Colonic mucosa (tissue), 4 donors: Measurements from ENCODE around the gene C2CD4A. TPM values are rescaled to one million over a fixed set of nuclear protein-coding genes. Genes with fewer than 3 reads are reported as not detected.

ENCODE experiments used
- DNase-seq: peaks from one replicate; pipeline ENCODE4 v3.0.0-alpha.2; 2020
- H3K27ac ChIP-seq: fragments of 200-600 bp; one replicate; pipeline ENCODE4 v1.8.0; 2021
- H3K27me3 ChIP-seq: fragments of 200-600 bp; one replicate; pipeline ENCODE4 v1.8.0; 2021
- H3K36me3 ChIP-seq: fragments of 200-600 bp; one replicate; pipeline ENCODE4 v1.8.0; 2021
- H3K4me1 ChIP-seq: fragments of 200-600 bp; one replicate; pipeline ENCODE4 v1.8.0; 2021; ENCODE audit warnings: mild to moderate bottlenecking
- H3K4me3 ChIP-seq: fragments of 200-600 bp; one replicate; pipeline ENCODE4 v1.8.0; 2021
- H3K9ac ChIP-seq, 2 donors: one replicate each; pipeline ENCODE4 v1.7.0; 2013; ENCODE audit warnings: control low read depth in 2 of 2, low read depth in 2 of 2, low read length in 2 of 2
- H3K9me3 ChIP-seq: fragments of 200-600 bp; one replicate; pipeline ENCODE4 v1.8.0; 2021
- CTCF ChIP-seq: fragments of 200-600 bp; IDR thresholded peaks from one replicate; pipeline ENCODE4 v1.8.0; 2022; ENCODE audit warnings: antibody characterized with exemption, mild to moderate bottlenecking
- intact Hi-C: fragments of 100-400 bp; cut with DNase I; formaldehyde crosslinking; loops from one replicate; pipeline ENCODE4 v1.14.1; 2022
- total RNA-seq, 2 donors: library from RNA; stranded (reverse); fragmentation: NEBNext Ultra II Directional in 1 of 2; extraction: Animal tissue kit (Norgen Biotek cat#: 25700) in 1 of 2; gene quantifications; one replicate each; pipeline ENCODE4 v1.2.1, GENCODE V29; 2021
- donor health status: healthy.
- donor health status: DM: no; HTN: no; CAD: no.
- donor health status: DM: no; HTN: no; CAD: no.

Gene C2CD4A
- total RNA-seq, 2 donors from 2014 or later: 2.4 to 3.7 TPM

GRCh38 chr15:62106096-62106495, 39.3 kb downstream of the C2CD4A start:
- Histone ChIP-seq H3K9ac (no peak overlapping the region), H3K9me3 (no peaks in the 10 kb centered on the region), H3K27ac (no peak overlapping the region), H3K36me3 (no peaks in the 10 kb centered on the region), H3K4me1 (peaks cover 4% of the 10 kb centered on the region), H3K4me3 (no peak overlapping the region), H3K27me3 (no peaks in the 10 kb centered on the region)
- no peak for DNase-seq
- intact Hi-C loops: no loop called here
- TF ChIP-seq CTCF: no peak

- Histone ChIP-seq H3K9ac (no peak overlapping the region), H3K36me3 (no peaks in the 10 kb centered on the region), H3K27me3 (no peaks in the 10 kb centered on the region), H3K27ac (no peak overlapping the region), H3K9me3 (no peaks in the 10 kb centered on the region), H3K4me3 (no peak overlapping the region), H3K4me1 (peaks cover 4% of the 10 kb centered on the region)
- intact Hi-C loops: no loop called here
- no peak for TF ChIP-seq CTCF
- DNase-seq: no peak
These were observed 40.9 kb downstream of the C2CD4A start for GRCh38 chr15:62107571-62108121.

DNA sequence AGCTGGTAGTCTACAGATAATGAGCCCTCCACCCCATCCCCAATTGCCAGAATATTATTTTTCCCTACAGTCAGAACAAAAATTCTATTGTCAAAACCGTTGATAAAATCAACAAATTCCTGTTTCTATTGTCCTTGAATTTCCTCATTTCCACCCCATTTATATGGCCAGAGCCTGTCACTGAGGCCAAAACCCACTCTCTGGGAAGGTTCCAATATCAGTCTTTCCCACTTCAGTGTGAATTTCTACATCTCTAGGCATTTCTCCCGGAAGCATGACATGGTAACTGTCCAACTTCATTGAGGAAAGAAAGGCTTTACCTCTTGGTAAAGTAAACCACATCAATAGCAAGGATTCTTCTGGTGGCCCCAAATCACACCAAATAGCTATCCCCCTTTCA, 41.6 kb downstream of the C2CD4A start:
- H3K4me1 ChIP-seq: peaks cover 4% of the 10 kb centered on the region
- H3K9me3 ChIP-seq: no peaks in the 10 kb centered on the region
- no peaks in the 10 kb centered on the region for H3K36me3 ChIP-seq
- no peak overlapping the region for H3K9ac ChIP-seq
- no peak overlapping the region for H3K4me3 ChIP-seq
- no peak for DNase-seq
- H3K27ac ChIP-seq: no peak overlapping the region
- intact Hi-C loops: no loop called here
- H3K27me3 ChIP-seq: no peaks in the 10 kb centered on the region
- TF ChIP-seq CTCF: no peak

DNA sequence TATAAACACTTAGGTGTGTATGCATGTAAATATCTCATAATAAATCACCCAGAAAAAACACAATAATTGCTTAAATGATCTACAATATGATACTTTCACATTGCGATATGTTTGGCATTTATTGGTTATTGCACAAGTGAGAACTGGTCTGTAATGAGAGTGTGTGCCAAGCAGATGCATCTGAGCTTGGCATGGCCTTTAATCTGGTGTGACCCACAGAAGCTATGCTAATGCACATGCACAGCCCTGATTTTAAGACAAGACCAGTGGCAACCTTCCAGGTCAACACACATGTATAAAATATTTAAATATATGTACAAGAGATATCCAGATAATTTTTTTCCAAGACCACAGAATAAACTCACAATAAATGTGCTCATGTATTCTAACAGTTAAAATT, 42.7 kb downstream of the C2CD4A start:
- Histone ChIP-seq H3K27ac (no peak overlapping the region), H3K9ac (no peak overlapping the region), H3K4me1 (peaks cover 4% of the 10 kb centered on the region), H3K27me3 (no peaks in the 10 kb centered on the region), H3K4me3 (no peak overlapping the region), H3K9me3 (no peaks in the 10 kb centered on the region), H3K36me3 (no peaks in the 10 kb centered on the region)
- no peak for TF ChIP-seq CTCF
- intact Hi-C loops: no loop called here
- DNase-seq: no peak

- Histone ChIP-seq H3K9me3 (no peaks in the 10 kb centered on the region), H3K4me1 (peaks cover 4% of the 10 kb centered on the region), H3K27ac (peak overlapping the region; percentile 2), H3K27me3 (no peaks in the 10 kb centered on the region), H3K9ac (no peak overlapping the region), H3K4me3 (no peak overlapping the region), H3K36me3 (no peaks in the 10 kb centered on the region)
- intact Hi-C loops: no loop called here
- TF ChIP-seq CTCF: no peak
- no peak for DNase-seq
These were observed 43.4 kb downstream of the C2CD4A start for GRCh38 chr15:62109982-62110851.
